COLO668 (cell line): ENCODE results near the gene IGFN1.
"Not testable (repeated sequence)": the region's sequence is repeated elsewhere in the genome, so short reads cannot be mapped to it uniquely, and the experiment has no call there.

Experiments
- DNase-seq: peaks from one replicate; lab custom pipeline; 2025; ENCODE audit not compliant: unreplicated experiment; lab: John Stamatoyannopoulos, UW

Gene IGFN1

GRCh38 chr1:201163036-201163435 is 27.6 kb upstream of the IGFN1 start:
- DNase-seq: not testable (repeated sequence)

- no peak for DNase-seq
These were observed 26.9 kb upstream of the IGFN1 start for GRCh38 chr1:201163707-201164106.

GRCh38 chr1:201164645-201165044 is 26.0 kb upstream of the IGFN1 start:
- DNase-seq: no peak

GRCh38 chr1:201167041-201167991 is 23.3 kb upstream of the IGFN1 start:
- peak; percentile 77 for DNase-seq

- DNase-seq: no peak
These were observed 21.4 kb upstream of the IGFN1 start for GRCh38 chr1:201169203-201169602.

GRCh38 chr1:201169971-201170532 is 20.6 kb upstream of the IGFN1 start:
- no peak for DNase-seq

- peak; percentile 99 for DNase-seq
These were observed 20.0 kb upstream of the IGFN1 start for GRCh38 chr1:201170533-201171062.

GRCh38 chr1:201171063-201172036 is 19.3 kb upstream of the IGFN1 start:
- DNase-seq: peak; percentile 97

GRCh38 chr1:201172326-201172725 is 18.3 kb upstream of the IGFN1 start:
- DNase-seq: no peak

GRCh38 chr1:201172999-201173610 is 17.5 kb upstream of the IGFN1 start:
- no peak for DNase-seq

- no peak for DNase-seq
These were observed 16.9 kb upstream of the IGFN1 start for GRCh38 chr1:201173736-201174135.

GRCh38 chr1:201175820-201176500 is 14.7 kb upstream of the IGFN1 start:
- no peak for DNase-seq

GRCh38 chr1:201176940-201177339 is 13.7 kb upstream of the IGFN1 start:
- no peak for DNase-seq

GRCh38 chr1:201178718-201179117 is 11.9 kb upstream of the IGFN1 start:
- no peak for DNase-seq

- DNase-seq: no peak
These were observed 10.5 kb upstream of the IGFN1 start for GRCh38 chr1:201180141-201180540.

GRCh38 chr1:201180901-201181300 is 9.7 kb upstream of the IGFN1 start:
- DNase-seq: no peak

- no peak for DNase-seq
These were observed 9.3 kb upstream of the IGFN1 start for GRCh38 chr1:201181323-201181722.

- peak; percentile 38 for DNase-seq
These were observed 8.9 kb upstream of the IGFN1 start for GRCh38 chr1:201181726-201182125.

GRCh38 chr1:201183209-201183608 is 7.4 kb upstream of the IGFN1 start:
- no peak for DNase-seq

- no peak for DNase-seq
These were observed 6.9 kb upstream of the IGFN1 start for GRCh38 chr1:201183753-201184152.
